HG02763 (cell line): ENCODE data around the gene HORMAD1.
"Not testable (repeated sequence)": the region's sequence is repeated elsewhere in the genome, so short reads cannot be mapped to it uniquely, and the experiment has no call there.

ENCODE experiments used
- ATAC-seq: cut with Tn5 transposase; IDR thresholded peaks from one replicate; pipeline ENCODE4 v1.9.1; 2021; ENCODE audit warnings: mild to moderate bottlenecking, moderate library complexity; ENCODE audit not compliant: unreplicated experiment

The HORMAD1 gene

GRCh38 chr1:150703427-150703826 lies 17.3 kb downstream of the HORMAD1 start:
- no peak for ATAC-seq

- peak; percentile 99 for ATAC-seq
Observed at GRCh38 chr1:150696995-150697927, 23.4 kb downstream of the HORMAD1 start, which contains the start of gene GOLPH3L. GOLPH3L (minus strand) TSS chr1:150697154; CDS start chr1:150694838, 2,316 bp downstream.

- ATAC-seq, result no peak
Observed at GRCh38 chr1:150696590-150696989, 24.1 kb downstream of the HORMAD1 start.

- no peak for ATAC-seq
Observed at GRCh38 chr1:150696162-150696561, 24.5 kb downstream of the HORMAD1 start.

GRCh38 chr1:150695561-150695960 lies 25.1 kb downstream of the HORMAD1 start:
- no peak for ATAC-seq

GRCh38 chr1:150692720-150693119 lies 28.0 kb downstream of the HORMAD1 start:
- no peak for ATAC-seq

GRCh38 chr1:150688763-150689162 lies 31.9 kb downstream of the HORMAD1 start:
- ATAC-seq, result no peak

- no peak for ATAC-seq
Observed at GRCh38 chr1:150686275-150686674, 34.4 kb downstream of the HORMAD1 start.

- ATAC-seq, result no peak
Observed at GRCh38 chr1:150683914-150684313, 36.8 kb downstream of the HORMAD1 start.

- ATAC-seq, result no peak
Observed at GRCh38 chr1:150678988-150679387, 41.7 kb downstream of the HORMAD1 start.

GRCh38 chr1:150674881-150675280 lies 45.8 kb downstream of the HORMAD1 start:
- no peak for ATAC-seq

- no peak for ATAC-seq
Observed at GRCh38 chr1:150663321-150663720, 57.4 kb downstream of the HORMAD1 start.

GRCh38 chr1:150662811-150663210 lies 57.9 kb downstream of the HORMAD1 start:
- ATAC-seq, result no peak

GRCh38 chr1:150661156-150661555 lies 59.5 kb downstream of the HORMAD1 start:
- no peak for ATAC-seq

- ATAC-seq, result no peak
Observed at GRCh38 chr1:150660584-150660983, 60.1 kb downstream of the HORMAD1 start.

- ATAC-seq, result not testable (repeated sequence)
Observed at GRCh38 chr1:150657064-150657463, 63.6 kb downstream of the HORMAD1 start.

GRCh38 chr1:150654635-150655034 lies 66.1 kb downstream of the HORMAD1 start:
- ATAC-seq, result not testable (repeated sequence)

- no peak for ATAC-seq
Observed at GRCh38 chr1:150650193-150650592, 70.5 kb downstream of the HORMAD1 start.

- no peak for ATAC-seq
Observed at GRCh38 chr1:150649441-150650075, 71.1 kb downstream of the HORMAD1 start.
